SK-N-SH (cell line): Measurements from ENCODE around the gene PROC. TPM values are rescaled to one million over a fixed set of nuclear protein-coding genes. Genes with fewer than 3 reads are reported as not detected.
A peak's percentile ranks its signal among the peaks of the same experiment; 100 is the strongest.

Experiments used
- CTCF ChIA-PET: fragments of 300-600, 350-600 bp; formaldehyde crosslinking; extraction: SDS; loops from one replicate; lab custom pipeline; 2021; lab: Yijun Ruan, JAX
- POLR2A ChIA-PET: fragments of 350-600 bp; sonication (Branson Sonifier 250); formaldehyde crosslinking; extraction: SDS; loops from one replicate; lab custom pipeline; 2020; ENCODE audit warnings: antibody characterized with exemption, inconsistent platforms; lab: Yijun Ruan, JAX
- DNase-seq: peaks from one replicate; pipeline ENCODE4 v3.0.0; 2012
- H2AFZ ChIP-seq: fragments of 200-600 bp; sonication (generic); 2 replicates; pipeline ENCODE4 v1.8.1; 2016; ENCODE audit warnings: antibody characterized with exemption, mild to moderate bottlenecking, low read depth
- H3F3A ChIP-seq: fragments of 200-600 bp; sonication (generic); replicated peaks from 2 replicates; pipeline ENCODE3; 2016; ENCODE audit warnings: antibody characterized with exemption, mild to moderate bottlenecking; ENCODE audit not compliant: insufficient read depth
- H3K27ac ChIP-seq, 2 experiments: fragments of 200-500 bp in 1 of 2; fragments of 200-600 bp in 1 of 2; sonication (Bioruptor generic) in 1 of 2; sonication (generic), shearing (Covaris generic) in 1 of 2; 2 replicates each; pipeline versions ENCODE4 v1.5.1 to v1.6.1; 2014 to 2016; ENCODE audit warnings: low read depth in 2 of 2, inconsistent platforms in 1 of 2, low read length in 1 of 2, mild to moderate bottlenecking in 1 of 2, mixed read lengths in 1 of 2
- H3K27me3 ChIP-seq: fragments of 200-600 bp; sonication (generic), shearing (Covaris generic); 2 replicates; pipeline ENCODE4 v1.6.1; 2016; ENCODE audit warnings: mixed run types; ENCODE audit not compliant: insufficient read depth
- H3K36me3 ChIP-seq, 2 experiments: fragments of 200-500 bp in 1 of 2; fragments of 200-600 bp in 1 of 2; sonication (Bioruptor generic) in 1 of 2; sonication (generic) in 1 of 2; replicated peaks in 1 of 2; 2 replicates each; pipeline versions ENCODE3 to v1.5.1; 2014 to 2016; ENCODE audit warnings: low read length in 1 of 2, mild to moderate bottlenecking in 1 of 2; ENCODE audit not compliant: insufficient read depth in 2 of 2, control insufficient read depth in 1 of 2
- H3K4me1 ChIP-seq, 2 experiments: fragments of 200-500 bp in 1 of 2; fragments of 200-600 bp in 1 of 2; sonication (Bioruptor generic) in 1 of 2; sonication (generic), shearing (Covaris generic) in 1 of 2; 2 replicates each; pipeline versions ENCODE4 v1.5.1 to v1.6.1; 2014 to 2016; ENCODE audit warnings: low read depth in 1 of 2, low read length in 1 of 2, mixed run types in 1 of 2; ENCODE audit not compliant: insufficient read depth in 2 of 2, control insufficient read depth in 1 of 2
- H3K4me2 ChIP-seq: fragments of 200-600 bp; sonication (generic), shearing (Covaris generic); 2 replicates; pipeline ENCODE4 v1.6.1; 2017; ENCODE audit warnings: mixed run types
- H3K4me3 ChIP-seq, 2 experiments: fragments of 200-500 bp in 1 of 2; fragments of 200-600 bp in 1 of 2; sonication (Bioruptor generic) in 1 of 2; sonication (generic), shearing (Covaris generic) in 1 of 2; 2 replicates each; pipeline versions ENCODE4 v1.5.1 to v1.8.1; 2014 to 2016; ENCODE audit warnings: low read depth in 2 of 2, inconsistent platforms in 1 of 2, low read length in 1 of 2, mild to moderate bottlenecking in 1 of 2, mixed read lengths in 1 of 2, moderate library complexity in 1 of 2
- H3K79me2 ChIP-seq: fragments of 200-600 bp; sonication (generic); 2 replicates; pipeline ENCODE4 v1.8.1; 2017; ENCODE audit warnings: mild to moderate bottlenecking; ENCODE audit not compliant: insufficient read depth
- H3K9ac ChIP-seq: fragments of 200-600 bp; sonication (generic); 2 replicates; pipeline ENCODE4 v1.6.1; 2017; ENCODE audit warnings: mixed run types
- H3K9me2 ChIP-seq: fragments of 200-600 bp; sonication (generic); 2 replicates; pipeline ENCODE4 v1.6.1; 2017; ENCODE audit warnings: mixed run types
- H3K9me3 ChIP-seq: fragments of 200-600 bp; sonication (generic); 2 replicates; pipeline ENCODE4 v1.6.1; 2017; ENCODE audit warnings: mixed run types, mild to moderate bottlenecking, moderate library complexity
- H4K20me1 ChIP-seq: fragments of 200-600 bp; sonication (generic); 2 replicates; pipeline ENCODE4 v1.6.1; 2017; ENCODE audit warnings: mild to moderate bottlenecking, mixed run types; ENCODE audit not compliant: insufficient read depth
- ELF1 ChIP-seq: IDR thresholded peaks from 2 replicates; pipeline ENCODE4 v1.4.0; 2012
- EP300 ChIP-seq, 2 experiments: IDR thresholded peaks; 2 replicates each; pipeline versions ENCODE4 v1.4.0 to v1.6.1; 2012; ENCODE audit warnings: borderline replicate concordance in 1 of 2, low read depth in 1 of 2, low read length in 1 of 2
- FOXJ3 ChIP-seq: sonication (generic); formaldehyde crosslinking; IDR thresholded peaks from 2 replicates; pipeline ENCODE4 v1.5.1; 2020; ENCODE audit warnings: mild to moderate bottlenecking, missing genetic modification reagents
- JUND ChIP-seq: IDR thresholded peaks from 2 replicates; pipeline ENCODE4 v1.4.0; 2012
- MXI1 ChIP-seq: IDR thresholded peaks from 2 replicates; pipeline ENCODE4 v1.6.1; 2012; ENCODE audit warnings: mild to moderate bottlenecking, low read depth, low read length, improper control_type of control experiment
- RFX5 ChIP-seq: IDR thresholded peaks from 2 replicates; pipeline ENCODE4 v1.6.1; 2012; ENCODE audit warnings: mild to moderate bottlenecking, improper control_type of control experiment, low read length
- WGBS: methylation state at CpG from one replicate; pipeline ENCODE4 v1.1.6; 2017; ENCODE audit warnings: low lambda C conversion rate; 5-methylcytosine and 5-hydroxymethylcytosine counted together
- polyA plus RNA-seq, 3 experiments: library from polyadenylated mRNA; depleted of rRNA; stranded (reverse); fragments of >200 nt; gene quantifications; 2 replicates each; pipeline ENCODE4 v1.2.3, GENCODE V29; 2012
- TF ChIP-seq, protein P1 (sequence below): IDR thresholded peaks from 2 replicates; pipeline ENCODE4 v1.4.0; 2012; ENCODE audit warnings: low read depth, borderline replicate concordance
- TF ChIP-seq, protein P2 (sequence below): IDR thresholded peaks from 2 replicates; pipeline ENCODE4 v1.4.0; 2012; ENCODE audit warnings: low read depth
- TF ChIP-seq, protein P3 (sequence below): IDR thresholded peaks from 2 replicates; pipeline ENCODE4 v1.4.0; 2012; ENCODE audit warnings: low read depth, borderline replicate concordance
- TF ChIP-seq, protein P4 (sequence below): IDR thresholded peaks from 2 replicates; pipeline ENCODE4 v1.6.1; 2012; ENCODE audit warnings: mild to moderate bottlenecking, low read depth, low read length, moderate library complexity

PROC gene
- polyA plus RNA-seq, 1 of the 3 experiments (the other 2 are of a cell fraction): 0.10 TPM

DNA sequence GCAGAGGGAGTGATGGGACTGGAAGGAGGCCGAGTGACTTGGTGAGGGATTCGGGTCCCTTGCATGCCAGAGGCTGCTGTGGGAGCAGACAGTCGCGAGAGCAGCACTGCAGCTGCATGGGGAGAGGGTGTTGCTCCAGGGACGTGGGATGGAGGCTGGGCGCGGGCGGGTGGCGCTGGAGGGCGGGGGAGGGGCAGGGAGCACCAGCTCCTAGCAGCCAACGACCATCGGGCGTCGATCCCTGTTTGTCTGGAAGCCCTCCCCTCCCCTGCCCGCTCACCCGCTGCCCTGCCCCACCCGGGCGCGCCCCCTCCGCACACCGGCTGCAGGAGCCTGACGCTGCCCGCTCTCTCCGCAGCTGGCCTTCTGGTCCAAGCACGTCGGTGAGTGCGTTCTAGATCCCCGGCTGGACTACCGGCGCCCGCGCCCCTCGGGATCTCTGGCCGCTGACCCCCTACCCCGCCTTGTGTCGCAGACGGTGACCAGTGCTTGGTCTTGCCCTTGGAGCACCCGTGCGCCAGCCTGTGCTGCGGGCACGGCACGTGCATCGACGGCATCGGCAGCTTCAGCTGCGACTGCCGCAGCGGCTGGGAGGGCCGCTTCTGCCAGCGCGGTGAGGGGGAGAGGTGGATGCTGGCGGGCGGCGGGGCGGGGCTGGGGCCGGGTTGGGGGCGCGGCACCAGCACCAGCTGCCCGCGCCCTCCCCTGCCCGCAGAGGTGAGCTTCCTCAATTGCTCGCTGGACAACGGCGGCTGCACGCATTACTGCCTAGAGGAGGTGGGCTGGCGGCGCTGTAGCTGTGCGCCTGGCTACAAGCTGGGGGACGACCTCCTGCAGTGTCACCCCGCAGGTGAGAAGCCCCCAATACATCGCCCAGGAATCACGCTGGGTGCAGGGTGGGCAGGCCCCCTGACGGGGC is 4.6 kb downstream of the PROC start:
- peak; percentile 78 for DNase-seq
- Histone ChIP-seq H3K9me2 (no peaks in the 10 kb centered on the region), H3K4me2 (peak overlapping the region; percentile 84), H3K4me1 (peaks cover 0 to 6% of the 10 kb centered on the region in 2 experiments; a peak in 1 of 4 replicates), H2AFZ (peak overlapping the region; percentile 93), H3F3A (peaks cover 6% of the 10 kb centered on the region), H3K36me3 (no peaks in the 10 kb centered on the region), H3K9ac (no peak overlapping the region), H3K27me3 (no peaks in the 10 kb centered on the region), H3K27ac (no peak overlapping the region), H3K79me2 (no peaks in the 10 kb centered on the region), H3K4me3 (peak overlapping the region; percentile 52 to 65), H4K20me1 (no peaks in the 10 kb centered on the region), H3K9me3 (no peaks in the 10 kb centered on the region)
- ChIA-PET POLR2A (no interaction called here), CTCF (interaction anchor here (0.6 to 0.9 kb wide), 4 partner anchors 34 to 218 kb away, joined by 3 to 5 read pairs (median 4); no protein-coding TSS in a partner anchor)
- TF ChIP-seq, protein P1, sequence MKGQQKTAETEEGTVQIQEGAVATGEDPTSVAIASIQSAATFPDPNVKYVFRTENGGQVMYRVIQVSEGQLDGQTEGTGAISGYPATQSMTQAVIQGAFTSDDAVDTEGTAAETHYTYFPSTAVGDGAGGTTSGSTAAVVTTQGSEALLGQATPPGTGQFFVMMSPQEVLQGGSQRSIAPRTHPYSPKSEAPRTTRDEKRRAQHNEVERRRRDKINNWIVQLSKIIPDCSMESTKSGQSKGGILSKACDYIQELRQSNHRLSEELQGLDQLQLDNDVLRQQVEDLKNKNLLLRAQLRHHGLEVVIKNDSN: no peak
- TF ChIP-seq JUND (no peak), MXI1 (no peak), RFX5 (no peak), EP300 (IDR thresholded peaks at IDR 0.05; ENCODE audit: borderline replicate concordance in 1 of 2, low read depth in 1 of 2, low read length in 1 of 2) (no peak)
- 62% methylated on average over 11 of the region's 73 CpGs for WGBS

DNA sequence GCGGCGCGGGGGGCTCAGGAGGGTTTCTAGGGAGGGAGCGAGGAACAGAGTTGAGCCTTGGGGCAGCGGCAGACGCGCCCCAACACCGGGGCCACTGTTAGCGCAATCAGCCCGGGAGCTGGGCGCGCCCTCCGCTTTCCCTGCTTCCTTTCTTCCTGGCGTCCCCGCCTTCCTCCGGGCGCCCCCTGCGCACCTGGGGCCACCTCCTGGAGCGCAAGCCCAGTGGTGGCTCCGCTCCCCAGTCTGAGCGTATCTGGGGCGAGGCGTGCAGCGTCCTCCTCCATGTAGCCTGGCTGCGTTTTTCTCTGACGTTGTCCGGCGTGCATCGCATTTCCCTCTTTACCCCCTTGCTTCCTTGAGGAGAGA is 5.2 kb downstream of the PROC start:
- Histone ChIP-seq H3K27me3 (no peaks in the 10 kb centered on the region), H3K9me2 (no peaks in the 10 kb centered on the region), H3K4me3 (peak overlapping the region; percentile 52 to 65), H4K20me1 (no peaks in the 10 kb centered on the region), H3K9me3 (no peaks in the 10 kb centered on the region), H3K4me2 (peak overlapping the region; percentile 84), H3K9ac (peak overlapping the region; percentile 18; the same call in 1 of the 2 replicates), H3K36me3 (no peaks in the 10 kb centered on the region), H3K27ac (no peak overlapping the region), H3K79me2 (no peaks in the 10 kb centered on the region), H3K4me1 (peaks cover 0 to 6% of the 10 kb centered on the region in 2 experiments; a peak in 1 of 4 replicates), H3F3A (peaks cover 6% of the 10 kb centered on the region), H2AFZ (peak overlapping the region; percentile 93)
- ChIA-PET POLR2A (no interaction called here), CTCF (interaction anchor here (0.6 to 2.4 kb wide), 4 partner anchors 8 to 96 kb away, joined by 3 to 20 read pairs (median 4); no protein-coding TSS in a partner anchor)
- peak; percentile 60 for DNase-seq
- WGBS: 5% methylated on average over 9 of the region's 29 CpGs
- TF ChIP-seq, protein P2, sequence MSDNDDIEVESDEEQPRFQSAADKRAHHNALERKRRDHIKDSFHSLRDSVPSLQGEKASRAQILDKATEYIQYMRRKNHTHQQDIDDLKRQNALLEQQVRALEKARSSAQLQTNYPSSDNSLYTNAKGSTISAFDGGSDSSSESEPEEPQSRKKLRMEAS: 0 out of 2 replicates have a peak, but pooled peaks have one; percentile 46
- TF ChIP-seq ELF1: no peak
- TF ChIP-seq, protein P3, sequence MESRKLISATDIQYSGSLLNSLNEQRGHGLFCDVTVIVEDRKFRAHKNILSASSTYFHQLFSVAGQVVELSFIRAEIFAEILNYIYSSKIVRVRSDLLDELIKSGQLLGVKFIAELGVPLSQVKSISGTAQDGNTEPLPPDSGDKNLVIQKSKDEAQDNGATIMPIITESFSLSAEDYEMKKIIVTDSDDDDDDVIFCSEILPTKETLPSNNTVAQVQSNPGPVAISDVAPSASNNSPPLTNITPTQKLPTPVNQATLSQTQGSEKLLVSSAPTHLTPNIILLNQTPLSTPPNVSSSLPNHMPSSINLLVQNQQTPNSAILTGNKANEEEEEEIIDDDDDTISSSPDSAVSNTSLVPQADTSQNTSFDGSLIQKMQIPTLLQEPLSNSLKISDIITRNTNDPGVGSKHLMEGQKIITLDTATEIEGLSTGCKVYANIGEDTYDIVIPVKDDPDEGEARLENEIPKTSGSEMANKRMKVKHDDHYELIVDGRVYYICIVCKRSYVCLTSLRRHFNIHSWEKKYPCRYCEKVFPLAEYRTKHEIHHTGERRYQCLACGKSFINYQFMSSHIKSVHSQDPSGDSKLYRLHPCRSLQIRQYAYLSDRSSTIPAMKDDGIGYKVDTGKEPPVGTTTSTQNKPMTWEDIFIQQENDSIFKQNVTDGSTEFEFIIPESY: no peak
- TF ChIP-seq, protein P1: no peak
- TF ChIP-seq, protein P4, sequence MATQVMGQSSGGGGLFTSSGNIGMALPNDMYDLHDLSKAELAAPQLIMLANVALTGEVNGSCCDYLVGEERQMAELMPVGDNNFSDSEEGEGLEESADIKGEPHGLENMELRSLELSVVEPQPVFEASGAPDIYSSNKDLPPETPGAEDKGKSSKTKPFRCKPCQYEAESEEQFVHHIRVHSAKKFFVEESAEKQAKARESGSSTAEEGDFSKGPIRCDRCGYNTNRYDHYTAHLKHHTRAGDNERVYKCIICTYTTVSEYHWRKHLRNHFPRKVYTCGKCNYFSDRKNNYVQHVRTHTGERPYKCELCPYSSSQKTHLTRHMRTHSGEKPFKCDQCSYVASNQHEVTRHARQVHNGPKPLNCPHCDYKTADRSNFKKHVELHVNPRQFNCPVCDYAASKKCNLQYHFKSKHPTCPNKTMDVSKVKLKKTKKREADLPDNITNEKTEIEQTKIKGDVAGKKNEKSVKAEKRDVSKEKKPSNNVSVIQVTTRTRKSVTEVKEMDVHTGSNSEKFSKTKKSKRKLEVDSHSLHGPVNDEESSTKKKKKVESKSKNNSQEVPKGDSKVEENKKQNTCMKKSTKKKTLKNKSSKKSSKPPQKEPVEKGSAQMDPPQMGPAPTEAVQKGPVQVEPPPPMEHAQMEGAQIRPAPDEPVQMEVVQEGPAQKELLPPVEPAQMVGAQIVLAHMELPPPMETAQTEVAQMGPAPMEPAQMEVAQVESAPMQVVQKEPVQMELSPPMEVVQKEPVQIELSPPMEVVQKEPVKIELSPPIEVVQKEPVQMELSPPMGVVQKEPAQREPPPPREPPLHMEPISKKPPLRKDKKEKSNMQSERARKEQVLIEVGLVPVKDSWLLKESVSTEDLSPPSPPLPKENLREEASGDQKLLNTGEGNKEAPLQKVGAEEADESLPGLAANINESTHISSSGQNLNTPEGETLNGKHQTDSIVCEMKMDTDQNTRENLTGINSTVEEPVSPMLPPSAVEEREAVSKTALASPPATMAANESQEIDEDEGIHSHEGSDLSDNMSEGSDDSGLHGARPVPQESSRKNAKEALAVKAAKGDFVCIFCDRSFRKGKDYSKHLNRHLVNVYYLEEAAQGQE: no peak
- no peak for TF ChIP-seq FOXJ3 (CRISPR knock-in tag)
